Pancreas (tissue), 10 donors: Measurements from ENCODE around the gene PLA2G4B. TPM values are rescaled to one million over a fixed set of nuclear protein-coding genes. Genes with fewer than 3 reads are reported as not detected.

Source experiments
- ATAC-seq, 4 donors: fragments of 200-7000 bp; cut with Tn5 transposase; one replicate each; pipeline versions ENCODE4 v1.8.0 to v1.9.1; 2020; ENCODE audit warnings: mild to moderate bottlenecking in 4 of 4, moderate library complexity in 4 of 4
- DNase-seq, 6 donors: peaks; one replicate each; pipeline ENCODE4 v3.0.0-alpha.2; 2020
- FAIRE-seq: peaks from 2 replicates; lab custom pipeline; 2012; peaks lifted over from hg19 to GRCh38; lab: Jason Lieb, UNC
- H3K27ac ChIP-seq, 4 donors: fragments of 200-600 bp; sonication (generic); 1 replicate in 3 of 4; 2 replicates in 1 of 4; pipeline versions ENCODE4 v1.5.0 to v1.8.0; 2020
- H3K27me3 ChIP-seq, 4 donors: fragments of 200-600 bp; one replicate each; pipeline ENCODE4 v1.8.0; 2021
- H3K36me3 ChIP-seq, 3 donors: fragments of 200-600 bp; sonication (generic) in 1 of 3; one replicate each; pipeline versions ENCODE4 v1.5.0 to v1.8.0; 2020 to 2021
- H3K4me1 ChIP-seq, 3 donors: fragments of 200-600 bp; one replicate each; pipeline ENCODE4 v1.8.0; 2021
- H3K4me3 ChIP-seq, 4 donors: fragments of 200-600 bp; sonication (generic) in 2 of 4; one replicate each; pipeline versions ENCODE4 v1.5.0 to v1.8.0; 2020 to 2021
- H3K9me3 ChIP-seq, 4 donors: fragments of 200-600 bp; one replicate each; pipeline ENCODE4 v1.8.0; 2021
- WGBS, 2 donors: extraction: QIAGEN DNeasy Blood & Tissue Kit; methylation state at CpG; one replicate each; pipeline ENCODE4 v1.1.7; 2013; 5-methylcytosine and 5-hydroxymethylcytosine counted together
- intact Hi-C, 3 donors: fragments of 100-400 bp; cut with DNase I; formaldehyde crosslinking; loops; one replicate each; pipeline versions ENCODE4 v1.11.1 to v1.14.2; 2022
- polyA plus RNA-seq, 2 donors: library from polyadenylated mRNA; stranded (reverse); fragments of 200-250 nt; gene quantifications; one replicate each; pipeline ENCODE4 v1.2.3, GENCODE V29; 2013
- total RNA-seq, 6 donors: library from RNA; stranded (reverse); fragmentation: NEBNext Ultra II Directional in 4 of 6; extraction: Animal tissue kit (Norgen Biotek cat#: 25700) in 4 of 6; gene quantifications; one replicate each; pipeline versions ENCODE4 v1.2.1 to v1.2.4, GENCODE V29; 2021 to 2023
- TF ChIP-seq, protein P1 (sequence below), 4 donors: fragments of 200-600 bp; sonication (generic) in 3 of 4; IDR thresholded peaks; one replicate each; pipeline versions ENCODE4 v1.5.0 to v1.8.0; 2021; ENCODE audit warnings: antibody characterized with exemption in 4 of 4
- donor health status: healthy with polysubstance abuse.
- donor health status: DM: no; HTN: no; CAD: no; lungs with moderate emphysema.
- donor health status: DM: no; HTN: no; CAD: no.
- donor health status: control.
- donor health status: control.
- donor health status: Bipolar disorder and iron deficiency.
- donor health status: DM: yes; HTN: yes; CAD: no.
- donor health status: DM: no; HTN: no; CAD: no.
- donor health status: DM: no; HTN: no; CAD: no.
- donor health status: DM: yes; HTN: yes; CAD: no.

PLA2G4B gene
- total and polyA plus RNA-seq, 8 donors = 3.5 to 56.8 (median 6.4) TPM

- Histone ChIP-seq H3K9me3 (no peaks in the 10 kb centered on the region), H3K36me3 (no peaks in the 10 kb centered on the region), H3K27ac (no peak overlapping the region), H3K4me3 (peak overlapping the region; percentile 10 to 49 (median 30)), H3K27me3 (no peaks in the 10 kb centered on the region), H3K4me1 (peaks cover 0 to 9% (median 7%) of the 10 kb centered on the region in 3 donors)
- peak; percentile 28 to 57 (median 51) for ATAC-seq
- peak in 2 of 6 donors; percentile 54 to 73 for DNase-seq
- intact Hi-C loops = no loop called here
- WGBS, 2 donors = 42 to 45% methylated on average over 12 to 14 of the region's 14 CpGs
- TF ChIP-seq, protein P1, sequence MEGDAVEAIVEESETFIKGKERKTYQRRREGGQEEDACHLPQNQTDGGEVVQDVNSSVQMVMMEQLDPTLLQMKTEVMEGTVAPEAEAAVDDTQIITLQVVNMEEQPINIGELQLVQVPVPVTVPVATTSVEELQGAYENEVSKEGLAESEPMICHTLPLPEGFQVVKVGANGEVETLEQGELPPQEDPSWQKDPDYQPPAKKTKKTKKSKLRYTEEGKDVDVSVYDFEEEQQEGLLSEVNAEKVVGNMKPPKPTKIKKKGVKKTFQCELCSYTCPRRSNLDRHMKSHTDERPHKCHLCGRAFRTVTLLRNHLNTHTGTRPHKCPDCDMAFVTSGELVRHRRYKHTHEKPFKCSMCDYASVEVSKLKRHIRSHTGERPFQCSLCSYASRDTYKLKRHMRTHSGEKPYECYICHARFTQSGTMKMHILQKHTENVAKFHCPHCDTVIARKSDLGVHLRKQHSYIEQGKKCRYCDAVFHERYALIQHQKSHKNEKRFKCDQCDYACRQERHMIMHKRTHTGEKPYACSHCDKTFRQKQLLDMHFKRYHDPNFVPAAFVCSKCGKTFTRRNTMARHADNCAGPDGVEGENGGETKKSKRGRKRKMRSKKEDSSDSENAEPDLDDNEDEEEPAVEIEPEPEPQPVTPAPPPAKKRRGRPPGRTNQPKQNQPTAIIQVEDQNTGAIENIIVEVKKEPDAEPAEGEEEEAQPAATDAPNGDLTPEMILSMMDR (IDR thresholded peaks at IDR 0.05) = no peak
- no peak for FAIRE-seq
Observed at GRCh38 chr15:41882689-41883483, 44.2 kb downstream of the PLA2G4B start.

DNA sequence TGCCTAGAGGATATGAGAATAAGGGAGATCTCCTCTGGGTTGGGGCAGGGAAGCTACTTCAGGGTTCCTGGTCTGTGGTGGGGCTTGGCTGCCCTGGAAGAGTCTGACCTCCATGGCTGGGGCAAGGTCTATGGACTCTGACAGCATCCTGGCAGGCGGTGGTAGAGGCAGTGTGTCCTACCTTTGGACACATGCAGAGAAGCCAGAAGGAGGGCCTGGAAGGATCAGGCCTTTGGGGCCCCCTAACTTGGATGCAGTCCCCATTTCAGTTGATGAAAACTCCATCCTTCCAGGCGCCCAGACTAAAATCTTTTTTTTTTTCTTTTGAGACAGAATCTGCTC lies 44.8 kb downstream of the PLA2G4B start:
- FAIRE-seq (no peak), DNase-seq (no peak), ATAC-seq (no peak)
- intact Hi-C loops = no loop called here
- H3K27me3 ChIP-seq = no peaks in the 10 kb centered on the region
- no peak overlapping the region for H3K27ac ChIP-seq
- TF ChIP-seq, protein P1 (IDR thresholded peaks at IDR 0.05) = no peak
- H3K4me1 ChIP-seq = peaks cover 0 to 9% (median 7%) of the 10 kb centered on the region in 3 donors
- 90 to 95% methylated on average over 2 of the region's 2 CpGs for WGBS, 2 donors
- H3K9me3 ChIP-seq = no peaks in the 10 kb centered on the region
- H3K36me3 ChIP-seq = no peaks in the 10 kb centered on the region
- H3K4me3 ChIP-seq = no peak overlapping the region

- no peaks in the 10 kb centered on the region for H3K9me3 ChIP-seq
- no peak for FAIRE-seq
Observed at GRCh38 chr15:41884458-41884857, 45.8 kb downstream of the PLA2G4B start.

DNA sequence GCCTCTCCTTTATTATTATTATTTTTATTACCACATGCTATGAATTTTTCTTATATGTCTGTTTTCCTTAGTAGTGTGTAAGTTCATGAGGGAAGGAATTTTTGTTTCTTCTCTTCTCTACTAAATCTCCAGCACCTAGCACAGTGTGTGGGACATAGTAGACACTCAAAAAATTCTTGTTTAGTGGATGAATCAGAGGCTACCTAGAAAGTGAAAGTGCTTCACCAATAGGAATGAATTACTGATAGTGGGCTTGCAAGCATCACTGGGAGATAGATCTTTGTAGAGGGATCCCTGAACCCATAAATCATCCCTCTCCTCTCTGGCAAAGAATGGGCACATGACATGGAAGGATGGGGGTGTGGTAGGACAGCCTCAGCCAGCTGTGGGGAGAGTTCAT lies 46.7 kb downstream of the PLA2G4B start:
- Histone ChIP-seq H3K36me3 (no peaks in the 10 kb centered on the region), H3K9me3 (no peaks in the 10 kb centered on the region), H3K27me3 (no peaks in the 10 kb centered on the region), H3K4me3 (no peak overlapping the region), H3K4me1 (peaks cover 0 to 9% (median 7%) of the 10 kb centered on the region in 3 donors), H3K27ac (no peak overlapping the region)
- intact Hi-C loops = no loop called here
- TF ChIP-seq, protein P1 (IDR thresholded peaks at IDR 0.05) = no peak
- FAIRE-seq = no peak
- DNase-seq = no peak
- no peak for ATAC-seq

More at GRCh38 chr15:41884458-41884857, 45.8 kb downstream of the PLA2G4B start:
- Histone ChIP-seq H3K27me3 (no peaks in the 10 kb centered on the region), H3K27ac (no peak overlapping the region), H3K4me3 (no peak overlapping the region), H3K4me1 (peaks cover 0 to 9% (median 7%) of the 10 kb centered on the region in 3 donors), H3K36me3 (no peaks in the 10 kb centered on the region)
- ATAC-seq (no peak), DNase-seq (peak in 1 of 6 donors; percentile 13)
- intact Hi-C loops = no loop called here
- TF ChIP-seq, protein P1 (IDR thresholded peaks at IDR 0.05) = no peak
- WGBS, 2 donors = 76 to 85% methylated on average over 7 of the region's 7 CpGs

- TF ChIP-seq, protein P1 (IDR thresholded peaks at IDR 0.05) = no peak
- H3K4me1 ChIP-seq = peaks cover 0 to 9% (median 7%) of the 10 kb centered on the region in 3 donors
- no peaks in the 10 kb centered on the region for H3K9me3 ChIP-seq
- ATAC-seq (no peak), DNase-seq (peak in 1 of 6 donors; percentile 63), FAIRE-seq (no peak)
- intact Hi-C loops = no loop called here
- WGBS, 2 donors = 96 to 97% methylated on average over 14 of the region's 14 CpGs
- H3K27me3 ChIP-seq = no peaks in the 10 kb centered on the region
- H3K27ac ChIP-seq = no peak overlapping the region
- H3K36me3 ChIP-seq = no peaks in the 10 kb centered on the region
- no peak overlapping the region for H3K4me3 ChIP-seq
Observed at GRCh38 chr15:41885841-41886240, 47.2 kb downstream of the PLA2G4B start.
